IMR-90 (cell line): ENCODE results near the gene SLC16A2. TPM values are rescaled to one million over a fixed set of nuclear protein-coding genes. Genes with fewer than 3 reads are reported as not detected.

Source experiments
- ATAC-seq: fragments of 200-7000 bp; cut with Tn5 transposase; 2 replicates; pipeline ENCODE4 v1.9.1; 2020; ENCODE audit warnings: low read depth, mild to moderate bottlenecking, moderate library complexity
- BruUV-seq: library from RNA; stranded (reverse); fragments of 400-500 nt; replicated peaks from 2 replicates; lab custom pipeline; 2021; lab: Mats Ljungman, UMichigan
- CTCF ChIA-PET: fragments of 300-600 bp; formaldehyde crosslinking; extraction: SDS; loops from one replicate; lab custom pipeline; 2021; ENCODE audit warnings: antibody characterized with exemption; lab: Yijun Ruan, JAX
- POLR2A ChIA-PET: fragments of 300-600 bp; sonication (Branson Sonifier 250); formaldehyde crosslinking; loops from one replicate; lab custom pipeline; 2022; ENCODE audit warnings: antibody characterized with exemption; ENCODE audit not compliant: unreplicated experiment; lab: Charles Lee
- DNase-seq: peaks from one replicate; pipeline ENCODE4 v3.0.0; 2013
- H2AFZ ChIP-seq: replicated peaks from 2 replicates; pipeline ENCODE3; 2013; ENCODE audit warnings: low read length, mild to moderate bottlenecking; ENCODE audit not compliant: poor library complexity
- H2AK5ac ChIP-seq: 2 replicates; pipeline ENCODE4 v1.6.1; 2013; ENCODE audit warnings: low read depth, low read length, inconsistent platforms
- H2AK9ac ChIP-seq: replicated peaks from 2 replicates; pipeline ENCODE3; 2013; ENCODE audit warnings: mild to moderate bottlenecking, low read depth, low read length, moderate library complexity; ENCODE audit not compliant: poor library complexity
- H2BK120ac ChIP-seq: 2 replicates; pipeline ENCODE4 v1.6.1; 2013; ENCODE audit warnings: low read depth, low read length, inconsistent platforms
- H2BK15ac ChIP-seq: 3 replicates; pipeline ENCODE4 v1.6.1; 2013; ENCODE audit warnings: low read depth, low read length, inconsistent platforms
- H2BK20ac ChIP-seq: 2 replicates; pipeline ENCODE4 v1.6.1; 2013; ENCODE audit warnings: low read depth, mild to moderate bottlenecking, inconsistent platforms, low read length, moderate library complexity
- H2BK5ac ChIP-seq: 2 replicates; pipeline ENCODE4 v1.6.1; 2013; ENCODE audit warnings: mild to moderate bottlenecking, low read depth, low read length, inconsistent platforms; ENCODE audit not compliant: poor library complexity, severe bottlenecking
- H3K14ac ChIP-seq: replicated peaks from 2 replicates; pipeline ENCODE4 v1.6.1; 2013; ENCODE audit warnings: low read depth, low read length, inconsistent platforms
- H3K18ac ChIP-seq: 2 replicates; pipeline ENCODE4 v1.6.1; 2013; ENCODE audit warnings: low read depth, low read length, control low read depth
- H3K23ac ChIP-seq: 2 replicates; pipeline ENCODE4 v1.6.1; 2013; ENCODE audit warnings: low read depth, low read length, inconsistent platforms
- H3K27ac ChIP-seq: 2 replicates; pipeline ENCODE4 v1.5.1; 2013; ENCODE audit warnings: mild to moderate bottlenecking, control low read depth, low read length; ENCODE audit not compliant: insufficient read depth
- H3K27me3 ChIP-seq: 2 replicates; pipeline ENCODE4 v1.6.1; 2013; ENCODE audit warnings: low read length; ENCODE audit not compliant: control insufficient read depth, insufficient read depth
- H3K36me3 ChIP-seq: 2 replicates; pipeline ENCODE4 v1.6.1; 2013; ENCODE audit warnings: low read length, mixed read lengths; ENCODE audit not compliant: control insufficient read depth, insufficient read depth
- H3K4ac ChIP-seq: 2 replicates; pipeline ENCODE4 v1.6.1; 2013; ENCODE audit warnings: low read depth, low read length, inconsistent platforms
- H3K4me1 ChIP-seq: 2 replicates; pipeline ENCODE4 v1.6.1; 2013; ENCODE audit warnings: low read length, mixed read lengths; ENCODE audit not compliant: control insufficient read depth, insufficient read depth
- H3K4me2 ChIP-seq: 2 replicates; pipeline ENCODE4 v1.6.1; 2013; ENCODE audit warnings: low read depth, mild to moderate bottlenecking, control low read depth, low read length, moderate library complexity
- H3K4me3 ChIP-seq: 2 replicates; pipeline ENCODE4 v1.5.1; 2013; ENCODE audit warnings: low read depth, mild to moderate bottlenecking, control low read depth, low read length, moderate library complexity; ENCODE audit not compliant: insufficient read depth
- H3K56ac ChIP-seq: 2 replicates; pipeline ENCODE4 v1.6.1; 2013; ENCODE audit warnings: low read length, inconsistent platforms; ENCODE audit not compliant: insufficient read depth; ENCODE audit errors: extremely low read depth
- H3K79me1 ChIP-seq, 2 experiments: 2 replicates each; pipeline ENCODE4 v1.6.1; 2013; ENCODE audit warnings: low read length in 2 of 2, inconsistent platforms in 1 of 2, low read depth in 1 of 2
- H3K9ac ChIP-seq: 2 replicates; pipeline ENCODE4 v1.6.1; 2013; ENCODE audit warnings: low read depth, low read length, control low read depth
- H3K9me1 ChIP-seq: 2 replicates; pipeline ENCODE4 v1.6.1; 2013; ENCODE audit warnings: low read length, inconsistent platforms; ENCODE audit not compliant: insufficient read depth
- H3K9me3 ChIP-seq: 2 replicates; pipeline ENCODE4 v1.6.1; 2013; ENCODE audit warnings: low read length; ENCODE audit not compliant: control insufficient read depth, insufficient read depth
- H4K20me1 ChIP-seq: 2 replicates; pipeline ENCODE4 v1.6.1; 2013; ENCODE audit warnings: low read length, inconsistent platforms; ENCODE audit not compliant: insufficient read depth
- H4K5ac ChIP-seq: 2 replicates; pipeline ENCODE4 v1.6.1; 2013; ENCODE audit warnings: mild to moderate bottlenecking, low read depth, low read length, control low read depth
- H4K8ac ChIP-seq, 2 experiments: 2 replicates each; pipeline ENCODE4 v1.6.1; 2013; ENCODE audit warnings: low read depth in 2 of 2, low read length in 2 of 2, control low read depth in 1 of 2, inconsistent platforms in 1 of 2
- H4K91ac ChIP-seq: 2 replicates; pipeline ENCODE4 v1.6.1; 2013; ENCODE audit warnings: low read depth, low read length, inconsistent platforms; ENCODE audit not compliant: insufficient read depth
- CEBPB ChIP-seq: IDR thresholded peaks from 2 replicates; pipeline ENCODE4 v1.6.1; 2012; ENCODE audit warnings: low read depth, low read length, improper control_type of control experiment
- CHD1 ChIP-seq: IDR thresholded peaks from 2 replicates; pipeline ENCODE4 v1.6.1; 2012; ENCODE audit warnings: low read depth, low read length, improper control_type of control experiment
- ELK1 ChIP-seq: fragments of 150-350 bp; IDR thresholded peaks from 2 replicates; pipeline ENCODE4 v1.6.1; 2016; ENCODE audit warnings: low read depth, mild to moderate bottlenecking, low read length, moderate library complexity, borderline replicate concordance
- FOS ChIP-seq: fragments of 150-350 bp; IDR thresholded peaks from 2 replicates; pipeline ENCODE4 v1.6.1; 2016; ENCODE audit warnings: low read depth, low read length
- MXI1 ChIP-seq: IDR thresholded peaks from 2 replicates; pipeline ENCODE4 v1.6.1; 2012; ENCODE audit warnings: low read depth, mild to moderate bottlenecking, low read length, moderate library complexity, borderline replicate concordance
- POLR2A ChIP-seq: IDR thresholded peaks from 2 replicates; pipeline ENCODE4 v1.6.1; 2012; ENCODE audit warnings: mild to moderate bottlenecking, low read depth, low read length
- RAD21 ChIP-seq: IDR thresholded peaks from 2 replicates; pipeline ENCODE4 v1.6.1; 2012; ENCODE audit warnings: low read length, improper control_type of control experiment
- RFX5 ChIP-seq: IDR thresholded peaks from 2 replicates; pipeline ENCODE4 v1.8.0; 2012; ENCODE audit warnings: low read depth, mild to moderate bottlenecking, low read length, moderate library complexity
- SMC3 ChIP-seq: fragments of 150-350 bp; IDR thresholded peaks from 2 replicates; pipeline ENCODE4 v1.6.1; 2016; ENCODE audit warnings: low read depth, mild to moderate bottlenecking, antibody characterized with exemption, low read length, moderate library complexity
- WGBS, 2 experiments: methylation state at CpG; one replicate each; pipeline versions ENCODE4 v1.1.5 to v1.1.7; 2013; ENCODE audit warnings: missing lambda C conversion rate in 2 of 2; ENCODE audit not compliant: insufficient read length in 1 of 2; ENCODE audit errors: extremely low coverage in 2 of 2; 5-methylcytosine and 5-hydroxymethylcytosine counted together
- dilution Hi-C: fragments of 300-500 bp; cut with HindIII; formaldehyde crosslinking; loops from one replicate; pipeline ENCODE4 v1.14.3; 2018; ENCODE audit warnings: low sequenced_read_pairs; ENCODE audit not compliant: unreplicated experiment
- in situ Hi-C: fragments of 300-500 bp; cut with MboI; formaldehyde crosslinking; loops from 3 replicates; pipeline ENCODE4 v1.14.3; 2019; ENCODE audit warnings: low sequenced_read_pairs, inconsistent platforms, mixed read lengths
- intact Hi-C: fragments of 100-400 bp; cut with micrococcal nuclease; formaldehyde crosslinking; loops from 2 replicates; pipeline ENCODE4 v1.10.0; 2022
- polyA plus RNA-seq, 3 experiments: library from polyadenylated mRNA; depleted of rRNA; stranded (reverse); fragments of >200 nt; gene quantifications; 2 replicates each; pipeline ENCODE4 v1.2.3, GENCODE V29; 2012; ENCODE audit warnings: low replicate concordance in 1 of 3
- total RNA-seq: library from RNA; depleted of rRNA; stranded (reverse); fragments of >200 nt; gene quantifications from 2 replicates; pipeline ENCODE4 v1.2.3, GENCODE V29; 2012

SLC16A2 gene
- total and polyA plus RNA-seq, 2 of the 4 experiments (the other 2 are of a cell fraction): 6.1 to 23.8 TPM

GRCh38 chrX:74520896-74521295, 99.6 kb downstream of the SLC16A2 start:
- DNase-seq (no peak), ATAC-seq (no peak)
- Histone ChIP-seq H4K5ac (no peak overlapping the region), H4K20me1 (no peaks in the 10 kb centered on the region), H3K79me1 (no peaks in the 10 kb centered on the region), H3K4me3 (no peak overlapping the region), H2BK15ac (no peak overlapping the region), H2AK5ac (no peak overlapping the region), H3K23ac (no peak overlapping the region), H2AK9ac (no peak overlapping the region), H3K14ac (no peak overlapping the region), H4K8ac (no peak overlapping the region), H2AFZ (no peak overlapping the region), H3K27ac (no peak overlapping the region), H3K9me3 (no peaks in the 10 kb centered on the region), H3K9me1 (peaks cover 5% of the 10 kb centered on the region; the same call in 1 of the 2 replicates), H2BK5ac (no peak overlapping the region), H3K4me2 (no peak overlapping the region), H3K18ac (no peak overlapping the region), H3K9ac (no peak overlapping the region), H3K4ac (no peak overlapping the region), H3K27me3 (peaks cover 2% of the 10 kb centered on the region; the same call in 1 of the 2 replicates), H2BK20ac (no peak overlapping the region), H3K36me3 (no peaks in the 10 kb centered on the region), H4K91ac (no peak overlapping the region), H3K56ac (no peak overlapping the region), H3K4me1 (peaks cover 9% of the 10 kb centered on the region), H2BK120ac (no peak overlapping the region)
- ChIA-PET CTCF (interaction anchor here (0.6 to 2.3 kb wide), 3 partner anchors 14 to 1926 kb away, joined by 3 to 9 read pairs (median 5); no protein-coding TSS in a partner anchor), POLR2A (no interaction called here)
- dilution Hi-C loops (no loop called here), intact Hi-C loops (loop anchor here (5.0 kb wide), 1 partner anchor 99 kb away; the partner anchor contains the start of gene SLC16A2), in situ Hi-C loops (no loop called here)
- TF ChIP-seq CHD1 (no peak), RAD21 (no peak), FOS (no peak), MXI1 (no peak), RFX5 (no peak), ELK1 (no peak), SMC3 (no peak), CEBPB (no peak), POLR2A (no peak)
- no TSS peak for BruUV-seq
- no CpG with 5 or more reads among the region's 8 CpGs for WGBS, 2 experiments
